ENCODE data around the gene KCNIP4.

KCNIP4 gene

DNA sequence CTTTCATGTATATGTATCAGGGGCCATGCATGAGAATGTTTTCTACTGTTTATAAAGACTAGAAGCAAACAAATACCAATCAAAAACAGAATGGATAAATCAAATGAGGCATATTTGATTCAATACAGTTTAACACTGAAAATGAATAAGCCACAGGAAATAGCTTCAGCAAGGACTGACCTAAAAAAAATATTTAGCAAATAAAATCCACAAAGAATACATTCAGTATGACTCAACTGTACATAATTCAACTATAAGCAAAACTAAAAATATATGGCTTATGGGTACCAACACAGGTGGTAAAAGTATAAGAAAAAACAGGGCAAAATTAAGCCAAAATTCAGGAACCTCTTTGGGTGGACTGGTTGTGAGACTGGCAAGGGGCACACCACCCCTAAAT is 112.9 kb downstream of the KCNIP4 start:
- no peak for FAIRE-seq

DNA sequence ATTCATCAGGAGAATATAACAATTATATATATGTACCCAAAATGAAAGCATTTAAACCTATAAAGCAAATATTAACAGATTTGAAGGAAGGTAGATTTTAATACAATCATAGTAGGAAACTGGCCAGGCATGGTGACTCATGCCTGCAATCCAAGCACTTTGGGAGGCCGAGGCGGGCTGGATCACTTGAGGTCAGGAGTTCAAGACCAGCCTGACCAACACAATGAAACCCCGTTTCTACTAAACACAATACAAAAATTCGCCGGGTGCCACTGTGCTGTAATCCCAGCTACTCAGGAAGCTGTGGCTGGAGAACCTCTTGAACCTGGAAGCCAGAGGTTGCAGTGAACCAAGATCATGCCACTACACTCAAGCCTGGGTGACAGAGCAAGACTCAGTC is 118.3 kb downstream of the KCNIP4 start:
- FAIRE-seq: no peak

DNA sequence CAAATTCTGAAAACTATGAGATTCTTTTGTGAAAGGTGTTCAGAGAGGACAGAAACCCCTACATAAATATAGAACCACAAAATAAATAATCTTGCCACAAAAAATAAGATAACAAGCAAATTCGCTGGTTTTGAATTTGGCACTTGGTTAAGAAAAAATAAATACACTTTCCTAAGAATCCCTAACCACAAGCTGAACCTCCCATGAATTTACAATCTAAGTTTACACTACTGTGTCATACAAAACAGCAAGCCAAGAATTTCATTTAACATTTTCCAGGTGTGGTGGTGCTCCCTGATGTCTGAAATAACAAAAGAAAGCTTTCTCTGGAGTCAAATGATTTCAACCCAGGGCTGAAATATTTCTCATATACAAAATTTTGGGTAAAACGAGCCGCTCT is 121.0 kb downstream of the KCNIP4 start:
- no peak for FAIRE-seq

DNA sequence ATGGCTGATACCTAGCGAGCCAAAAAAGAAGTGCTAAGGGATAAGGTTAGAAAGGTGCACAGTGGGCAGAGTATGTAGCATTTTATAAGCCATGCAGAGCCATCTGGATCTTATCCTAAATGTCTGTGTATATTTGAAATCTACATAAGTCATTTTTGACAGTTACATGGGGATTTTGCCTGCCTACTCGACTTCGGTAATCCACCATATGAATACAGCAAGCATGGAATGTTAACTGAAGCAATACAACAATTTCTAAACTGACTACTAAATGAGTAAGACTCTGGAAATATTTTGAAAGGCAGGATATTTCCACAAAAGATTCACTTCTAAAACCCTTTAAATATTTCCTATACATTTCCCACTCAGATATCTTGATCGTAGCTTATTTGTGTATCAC is 122.5 kb downstream of the KCNIP4 start:
- FAIRE-seq: no peak

DNA sequence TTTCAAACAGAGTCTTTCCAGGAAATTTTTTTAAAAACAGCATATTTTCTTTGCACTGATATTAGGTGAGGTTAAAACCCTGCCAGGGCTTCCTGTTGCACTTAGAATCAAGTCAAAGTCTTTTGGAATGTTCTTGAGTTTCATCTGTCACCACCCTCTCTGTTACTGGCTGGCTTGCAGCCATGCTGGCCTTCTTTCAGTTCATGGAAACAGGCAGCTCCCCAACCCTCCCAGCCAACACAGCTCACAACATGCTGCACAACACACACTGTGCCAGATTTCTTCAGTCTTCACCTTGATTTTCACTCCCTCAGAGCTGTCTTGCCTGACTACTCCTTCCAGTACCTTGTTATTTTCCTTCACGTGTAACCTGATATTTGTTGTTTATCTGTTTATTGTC is 129.5 kb downstream of the KCNIP4 start:
- FAIRE-seq: no peak

DNA sequence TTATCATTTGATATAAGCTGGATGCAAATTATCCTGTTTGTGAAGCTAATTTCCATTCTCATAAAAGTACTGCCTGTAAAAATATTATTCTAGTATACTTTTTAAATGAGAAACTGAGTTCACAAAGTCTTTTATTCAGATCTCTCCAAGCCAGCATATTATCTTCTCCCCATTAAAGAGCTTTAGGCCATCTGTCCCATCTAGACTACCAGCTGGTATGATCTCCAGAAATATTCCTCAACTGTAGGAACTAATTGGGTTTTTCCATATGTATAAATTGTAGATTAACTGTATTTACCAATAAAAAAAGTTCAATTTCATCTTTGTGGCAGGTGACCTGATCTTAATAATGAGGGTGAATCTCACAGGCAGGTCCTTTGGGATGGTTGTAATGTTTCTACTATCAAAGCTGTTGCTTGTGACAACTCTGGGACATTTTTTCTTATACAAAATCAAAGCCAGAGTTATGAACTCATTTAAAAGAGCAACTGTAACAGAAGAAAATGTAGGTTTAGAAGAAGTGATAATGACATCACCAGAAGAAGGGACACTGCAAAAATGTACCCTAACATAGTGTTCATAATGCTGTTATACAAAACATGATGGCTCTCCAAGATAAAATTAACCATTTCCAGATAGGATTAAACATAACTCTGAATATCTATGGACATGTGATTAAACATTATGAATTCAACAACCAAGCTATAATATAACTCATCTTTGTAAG is 132.8 kb downstream of the KCNIP4 start:
- FAIRE-seq: no peak

DNA sequence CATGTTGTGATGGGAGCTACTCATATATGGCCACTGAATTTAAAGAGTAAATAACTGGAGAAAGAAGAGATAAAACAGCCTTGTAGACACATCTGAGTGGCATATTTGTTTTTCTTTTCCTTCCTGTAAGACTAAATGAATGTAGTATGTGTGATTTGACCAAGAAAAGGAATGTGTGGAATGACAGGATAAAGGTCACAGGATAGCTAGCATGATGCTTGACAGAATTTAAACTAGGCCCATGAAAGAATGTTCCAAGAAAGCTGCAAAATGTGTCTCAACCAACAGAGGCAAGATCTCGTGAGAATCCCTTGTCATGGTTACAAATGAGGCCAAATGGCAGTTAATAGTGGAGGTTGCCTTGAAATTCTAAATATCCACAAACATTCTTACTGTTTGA is 137.0 kb downstream of the KCNIP4 start:
- no peak for FAIRE-seq

DNA sequence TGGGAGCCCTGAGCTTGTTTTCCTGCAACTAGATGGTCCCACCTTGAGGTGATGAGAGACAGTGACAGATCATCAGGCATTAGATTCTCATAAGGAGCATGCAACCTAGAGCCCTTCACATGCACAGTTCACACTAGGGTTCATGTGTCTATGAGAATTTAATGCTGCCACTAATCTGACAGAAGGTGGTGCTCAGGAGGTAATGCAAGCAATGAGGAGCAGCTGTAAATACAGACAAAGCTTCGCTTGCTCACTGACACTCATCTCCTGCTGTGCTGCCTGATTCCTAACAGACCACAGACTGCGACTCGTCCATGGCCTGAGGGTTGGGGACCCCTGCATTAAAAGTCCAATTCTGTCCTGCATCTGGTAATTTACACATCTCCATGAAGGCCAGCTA is 141.6 kb downstream of the KCNIP4 start:
- no peak for FAIRE-seq

DNA sequence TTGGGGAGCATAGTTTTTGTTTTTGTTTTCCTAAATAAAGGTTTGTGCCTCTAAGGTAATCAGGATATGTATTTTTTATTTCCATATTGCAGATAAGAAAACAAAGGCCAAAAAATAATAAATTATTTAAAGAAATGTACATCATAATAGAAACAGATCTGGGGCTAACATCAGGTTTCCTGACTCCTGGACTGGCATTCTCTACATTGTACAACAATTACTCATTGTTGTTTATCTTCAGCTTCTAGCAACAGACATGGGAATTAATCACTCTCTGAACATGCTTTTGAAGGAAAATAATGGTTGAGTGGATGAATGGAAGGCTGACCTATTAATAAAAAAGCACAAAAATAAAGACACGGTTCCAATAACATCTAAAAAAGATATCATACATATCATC is 146.2 kb downstream of the KCNIP4 start:
- FAIRE-seq: no peak

DNA sequence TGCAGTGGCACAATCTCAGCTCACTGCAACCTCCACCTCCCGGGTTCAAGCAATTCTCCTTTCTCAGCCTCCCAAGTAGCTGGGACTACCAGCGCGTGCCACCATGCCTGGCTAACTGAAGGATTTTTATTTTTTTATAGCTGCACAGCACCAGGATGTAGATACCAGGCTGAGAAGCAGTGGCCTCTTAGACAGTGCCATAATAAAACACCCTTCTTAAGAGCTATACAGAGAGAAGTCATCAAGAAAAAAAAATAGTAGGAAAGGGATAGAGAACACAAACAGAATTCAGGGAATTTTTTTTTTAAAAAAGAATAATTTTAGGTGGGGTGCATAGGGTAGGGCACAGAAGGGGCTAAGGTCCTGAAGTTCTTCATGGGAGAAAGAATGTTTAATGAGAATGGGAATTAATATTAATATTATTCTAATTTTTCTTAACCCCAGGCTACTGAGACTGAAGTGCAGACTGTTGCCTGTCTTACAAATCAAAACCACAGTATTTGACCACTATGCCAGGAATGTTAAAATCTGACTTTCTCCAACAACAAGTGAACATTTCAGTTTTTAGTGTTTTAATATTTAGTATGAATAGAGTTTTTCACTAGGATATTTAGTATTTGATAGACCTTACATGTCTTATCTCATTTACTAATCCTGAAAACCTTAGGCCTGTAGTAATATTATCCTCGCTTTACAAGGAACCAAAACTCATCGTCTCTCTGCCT is 146.7 kb downstream of the KCNIP4 start:
- no peak for FAIRE-seq

DNA sequence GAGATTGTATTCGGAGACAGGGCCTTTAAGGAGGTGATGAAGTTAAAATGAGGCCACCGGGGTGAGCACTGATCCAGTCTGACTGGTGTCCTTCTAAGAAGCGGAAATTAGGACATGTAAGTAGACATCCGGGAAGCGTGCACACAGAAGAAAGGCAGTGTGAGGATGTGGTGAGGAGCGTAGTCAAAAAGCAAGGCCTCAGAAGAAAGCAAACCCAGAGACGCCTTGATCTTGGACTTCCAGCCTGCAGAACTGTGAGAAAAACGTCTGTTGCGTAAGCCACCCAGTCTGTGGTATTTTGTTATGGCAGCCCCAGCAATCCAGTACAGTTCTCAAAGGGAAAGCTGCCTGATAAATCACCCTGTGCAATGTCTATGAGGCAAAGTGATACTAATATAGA is 153.5 kb downstream of the KCNIP4 start:
- FAIRE-seq: no peak

DNA sequence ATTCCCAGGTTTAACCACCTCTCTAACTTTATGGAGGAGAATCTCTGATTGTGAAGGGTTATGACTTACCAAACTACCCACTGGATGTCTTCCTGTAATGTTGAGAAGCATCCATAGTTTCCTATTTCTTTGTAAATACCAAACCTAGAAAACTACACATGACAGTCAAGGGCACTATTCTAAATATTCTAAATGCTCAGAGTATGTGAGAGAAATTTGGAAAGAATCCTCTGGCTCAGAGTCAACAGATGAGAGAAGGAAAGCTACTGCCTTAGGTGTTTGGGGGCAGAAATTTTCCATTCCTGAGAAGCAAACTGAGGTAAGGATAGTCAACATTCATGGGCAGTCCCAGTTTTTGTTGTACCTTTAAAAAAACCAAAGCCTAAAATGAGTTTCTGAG is 155.8 kb downstream of the KCNIP4 start:
- no peak for FAIRE-seq

DNA sequence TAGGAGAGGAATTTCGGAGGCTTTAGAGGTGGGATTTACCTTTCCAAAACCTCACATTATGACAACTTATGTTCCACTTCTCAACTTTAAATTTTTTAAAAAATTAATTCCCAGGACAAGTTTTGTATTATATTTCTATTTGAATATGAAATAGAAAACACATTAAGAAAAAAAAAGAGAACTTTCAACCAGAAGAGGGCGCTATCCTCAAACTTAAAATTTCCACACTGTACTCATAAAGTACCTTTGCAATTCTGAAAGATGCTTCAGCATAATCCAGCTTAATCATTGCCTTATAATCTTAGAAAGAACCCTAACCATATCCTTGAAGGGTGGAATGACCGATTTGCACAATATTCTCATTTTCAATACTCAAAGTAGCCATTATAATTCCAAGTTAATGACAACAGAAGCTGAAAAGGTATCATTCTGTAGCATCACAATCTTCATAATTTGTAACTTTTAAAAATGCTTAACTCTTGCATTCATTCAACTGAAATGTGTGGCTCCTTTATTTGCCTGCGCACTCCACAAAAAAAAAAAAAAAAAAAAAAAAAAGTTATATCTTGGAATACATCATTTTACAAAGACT is 158.0 kb downstream of the KCNIP4 start:
- peak; percentile 95 for FAIRE-seq

DNA sequence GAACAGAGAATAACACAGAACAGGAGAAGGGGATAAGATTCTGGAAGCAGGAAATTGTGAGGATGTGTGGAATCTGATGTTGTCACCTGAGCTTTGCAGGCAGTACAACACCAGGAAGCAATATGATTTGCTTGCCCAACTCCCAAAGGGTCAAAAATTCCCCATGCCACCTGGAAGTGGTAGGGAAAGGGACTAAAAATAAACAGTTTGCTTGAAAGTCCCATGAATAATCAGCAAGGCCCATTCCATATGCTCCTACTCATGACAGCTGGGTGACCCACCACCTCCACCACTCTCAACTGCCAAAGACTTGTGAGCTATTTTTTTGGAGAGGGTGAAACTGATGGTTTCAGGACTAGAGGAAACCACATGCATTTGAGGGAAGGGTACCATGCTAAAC is 168.4 kb downstream of the KCNIP4 start:
- no peak for FAIRE-seq

DNA sequence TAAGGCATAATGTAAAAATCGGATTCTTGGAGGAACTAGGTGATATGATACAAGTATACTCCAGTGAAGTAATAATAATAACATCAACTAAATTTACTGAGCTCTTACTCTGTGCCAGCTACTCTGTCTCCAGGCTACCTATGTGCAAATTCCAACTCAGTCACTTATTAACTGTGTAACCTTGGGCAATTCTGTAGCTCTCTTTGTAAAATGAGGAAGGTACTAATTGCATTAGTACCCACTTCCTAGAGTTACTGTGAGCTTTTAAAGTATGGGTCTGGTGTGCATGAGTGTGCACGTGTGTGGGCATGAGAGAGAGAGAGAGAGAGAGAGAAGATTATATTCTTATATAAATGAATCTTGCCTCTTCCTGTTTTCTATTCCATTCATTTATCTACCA is 169.9 kb downstream of the KCNIP4 start:
- no peak for FAIRE-seq

DNA sequence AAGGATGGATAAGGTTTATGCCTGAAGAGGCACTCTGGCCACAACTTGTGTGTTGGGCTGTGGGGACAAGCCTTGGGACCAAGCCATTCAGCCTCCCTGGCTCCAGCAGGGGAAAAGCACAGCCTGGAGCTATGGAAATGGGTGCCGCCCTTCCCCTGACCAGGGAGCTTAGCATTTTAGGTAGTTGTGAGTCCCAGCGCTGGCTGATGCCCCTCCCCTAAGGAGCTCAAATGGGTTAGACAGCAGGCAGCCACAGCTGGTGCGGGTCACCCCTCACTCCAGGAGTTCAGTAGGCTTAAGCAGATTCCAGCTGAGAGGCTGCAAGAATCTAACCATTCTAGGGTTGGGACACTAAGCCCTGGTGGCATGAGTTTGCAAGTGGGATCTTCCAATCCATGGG is 172.9 kb downstream of the KCNIP4 start:
- no peak for FAIRE-seq

DNA sequence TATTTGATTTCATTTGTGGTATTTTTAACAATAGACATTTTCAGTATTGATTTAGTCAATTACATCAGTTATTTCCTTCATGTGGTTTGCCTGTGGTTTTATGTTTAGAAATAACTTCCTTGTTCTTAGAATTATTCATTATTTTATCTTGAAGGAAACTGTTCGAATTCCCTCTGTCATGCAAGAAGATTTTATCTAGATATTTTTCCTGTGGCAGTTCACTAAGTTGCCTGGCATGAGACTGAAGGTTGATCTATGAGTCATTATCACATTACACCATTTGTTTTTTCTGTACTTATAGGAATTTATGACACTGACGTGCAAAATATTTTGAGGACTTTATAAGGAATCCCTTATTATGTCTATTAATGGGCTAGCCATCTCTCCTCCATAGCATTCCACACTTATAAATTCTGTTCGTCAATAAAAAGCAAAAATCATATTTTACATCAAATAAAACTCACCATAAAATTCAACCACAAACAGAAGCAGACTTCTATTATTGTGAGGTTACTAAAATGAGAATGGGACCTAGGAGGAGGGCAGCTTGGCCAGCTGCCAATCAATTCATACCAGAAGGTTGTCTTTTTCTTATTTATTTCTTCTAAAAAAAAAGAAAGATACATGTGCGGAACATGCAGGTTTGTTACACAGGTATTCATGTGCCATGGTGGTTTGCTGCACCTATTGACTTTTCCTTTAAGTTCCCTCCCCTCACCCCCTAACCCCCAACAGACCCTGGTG is 179.0 kb downstream of the KCNIP4 start:
- FAIRE-seq: no peak

DNA sequence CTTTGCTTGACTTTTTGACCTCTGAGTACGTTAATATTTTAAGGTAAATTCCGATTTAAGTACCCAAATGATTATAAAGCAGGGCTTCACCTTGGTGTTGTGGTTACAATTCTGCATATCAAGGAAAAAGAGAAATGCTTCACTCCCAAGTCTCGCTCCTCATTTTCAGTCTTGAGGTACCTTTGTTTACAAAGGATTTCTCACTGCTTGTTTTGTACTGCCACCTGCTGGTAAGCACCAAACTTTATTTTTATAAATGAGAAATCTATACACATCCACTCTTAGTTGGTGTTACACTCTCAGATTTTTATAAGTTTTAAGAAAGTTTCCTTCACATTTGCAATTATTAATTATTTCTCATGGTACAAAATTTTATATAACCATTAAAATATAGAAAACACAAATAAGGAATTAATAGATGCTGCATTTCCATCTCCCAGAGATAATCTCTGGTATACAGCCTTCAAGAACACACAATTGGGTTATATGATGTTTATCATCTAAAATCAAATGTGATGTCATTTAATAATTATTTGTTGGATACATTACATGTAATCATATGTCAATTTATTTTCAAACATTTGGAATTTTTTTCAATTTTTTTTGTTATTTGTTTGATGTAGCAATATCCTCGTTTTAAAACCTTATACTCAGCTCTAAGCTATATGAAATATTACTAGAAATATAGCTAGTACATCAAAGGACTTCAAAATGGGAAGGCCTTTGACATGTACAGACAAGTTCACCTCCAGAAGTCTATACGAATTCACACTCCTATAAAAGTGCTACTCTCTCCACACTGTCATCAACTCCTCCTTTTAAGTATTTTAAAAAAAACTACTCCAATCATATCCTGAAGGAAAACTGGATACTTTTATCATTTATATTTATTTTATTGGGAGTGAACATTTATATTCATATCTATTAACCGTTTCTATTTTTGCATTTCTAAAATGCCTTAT is 179.9 kb downstream of the KCNIP4 start:
- peak; percentile 96 for FAIRE-seq

DNA sequence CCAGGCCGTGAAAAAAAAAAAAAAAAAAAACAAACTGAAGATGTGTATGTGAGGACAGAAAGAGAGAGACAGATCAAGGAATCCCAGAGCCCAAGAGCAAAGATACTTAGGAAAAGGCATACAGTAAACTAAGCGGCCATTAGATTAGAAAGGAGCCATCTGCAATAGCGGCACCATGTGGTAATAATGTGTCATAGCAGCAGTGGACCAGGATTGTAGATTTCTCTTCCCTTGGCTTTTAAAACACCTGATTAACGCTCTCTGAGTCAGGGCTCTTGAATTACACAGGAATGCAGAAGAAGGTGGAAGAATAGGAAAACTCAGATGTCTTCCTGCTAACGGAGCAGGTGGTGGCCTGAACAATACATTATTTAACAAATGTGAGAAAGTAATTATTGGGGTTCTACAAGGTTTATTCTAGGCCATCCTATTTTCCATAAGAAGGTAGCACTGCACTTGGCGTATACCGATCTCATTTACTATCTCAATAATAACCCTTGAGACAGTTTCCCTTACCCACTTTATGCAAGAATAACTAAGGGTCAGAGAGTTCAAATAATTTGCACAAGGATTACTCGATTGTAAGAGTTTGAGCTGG is 182.7 kb downstream of the KCNIP4 start:
- FAIRE-seq: peak; percentile 70

DNA sequence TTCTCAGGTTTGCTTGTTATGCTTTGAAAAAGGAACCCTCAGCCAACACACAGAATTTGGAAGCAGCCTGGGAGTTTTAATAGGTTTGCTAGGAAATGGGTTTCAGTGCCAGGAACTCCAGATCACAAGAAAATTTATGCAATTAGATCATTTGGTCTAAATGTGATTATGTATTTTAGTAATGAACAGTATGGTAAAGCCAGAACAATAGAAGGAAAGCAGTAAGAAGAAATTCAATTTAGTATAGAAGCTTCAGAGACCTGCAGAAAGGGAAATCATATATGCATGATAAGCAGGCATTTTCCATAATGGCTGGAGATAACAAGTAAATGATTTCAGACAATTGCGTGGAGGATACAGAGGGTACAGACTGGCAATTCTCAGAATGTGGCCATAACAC is 184.7 kb downstream of the KCNIP4 start:
- FAIRE-seq: no peak

DNA sequence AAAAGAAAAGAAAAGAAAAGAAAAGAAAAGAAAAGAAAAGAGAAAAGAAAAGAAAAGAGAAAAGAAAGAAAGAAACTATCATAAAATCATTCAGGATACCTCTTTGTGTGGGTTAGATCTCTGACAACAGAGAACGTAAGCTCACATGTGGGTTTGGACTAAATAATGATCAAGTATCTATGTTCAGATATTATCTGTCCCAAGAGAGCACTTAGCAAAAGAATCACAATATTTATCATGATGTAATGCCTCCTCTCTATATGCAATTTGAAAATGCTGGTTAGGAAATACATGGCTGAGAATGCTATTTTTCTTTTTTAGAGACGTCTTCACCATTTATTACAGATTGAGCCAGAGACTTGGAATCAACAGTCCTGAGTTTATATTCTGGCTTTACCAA is 191.3 kb downstream of the KCNIP4 start:
- no peak for FAIRE-seq
